NCI-H146 treated with DMSO at 0.1 percent for 48 hours (cell line): ENCODE results near the gene MAGEC3.
A peak's percentile ranks its signal among the peaks of the same experiment; 100 is the strongest.
"Not testable (repeated sequence)": the region's sequence is repeated elsewhere in the genome, so short reads cannot be mapped to it uniquely, and the experiment has no call there.

Experiments used
- DNase-seq: peaks from one replicate; lab custom pipeline; 2025; ENCODE audit not compliant: unreplicated experiment; lab: John Stamatoyannopoulos, UW

Gene MAGEC3, protein sequence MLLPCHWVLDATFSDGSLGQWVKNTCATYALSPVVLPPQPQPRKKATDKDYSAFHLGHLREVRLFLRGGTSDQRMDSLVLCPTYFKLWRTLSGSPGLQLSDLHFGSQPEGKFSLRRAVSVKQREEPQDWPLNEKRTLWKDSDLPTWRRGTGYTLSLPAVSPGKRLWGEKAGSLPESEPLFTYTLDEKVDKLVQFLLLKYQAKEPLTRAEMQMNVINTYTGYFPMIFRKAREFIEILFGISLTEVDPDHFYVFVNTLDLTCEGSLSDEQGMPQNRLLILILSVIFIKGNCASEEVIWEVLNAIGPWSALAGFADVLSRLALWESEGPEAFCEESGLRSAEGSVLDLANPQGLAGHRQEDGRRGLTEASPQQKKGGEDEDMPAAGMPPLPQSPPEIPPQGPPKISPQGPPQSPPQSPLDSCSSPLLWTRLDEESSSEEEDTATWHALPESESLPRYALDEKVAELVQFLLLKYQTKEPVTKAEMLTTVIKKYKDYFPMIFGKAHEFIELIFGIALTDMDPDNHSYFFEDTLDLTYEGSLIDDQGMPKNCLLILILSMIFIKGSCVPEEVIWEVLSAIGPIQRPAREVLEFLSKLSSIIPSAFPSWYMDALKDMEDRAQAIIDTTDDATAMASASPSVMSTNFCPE

GRCh38 chrX:141838016-141838415 is at the start of gene MAGEC3:
Gene MAGEC3 (plus strand): TSS chrX:141838316. CDS start chrX:141838316, 0 bp downstream.
- DNase-seq, result no peak

DNA sequence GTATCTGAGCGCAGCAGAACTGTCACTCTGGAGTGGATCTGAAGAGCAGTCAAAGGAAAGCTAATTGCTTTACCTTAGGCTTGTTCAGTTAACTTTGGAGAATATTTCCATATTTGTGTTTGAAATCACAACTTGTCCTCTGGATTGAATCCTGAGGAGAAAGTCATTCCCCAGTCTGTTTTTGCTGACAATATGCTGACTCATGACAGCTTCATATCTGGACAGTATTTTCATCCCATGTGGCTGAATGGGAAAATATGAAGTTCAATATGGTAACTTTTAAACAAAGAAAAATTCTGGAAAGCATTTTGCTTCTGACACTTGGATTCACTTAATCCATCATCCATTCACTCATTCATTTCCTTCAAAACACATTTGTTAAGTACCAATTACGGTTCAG is 46.3 kb upstream of the MAGEC3 start:
- DNase-seq, result no peak

GRCh38 chrX:141811438-141811837 is 26.7 kb upstream of the MAGEC3 start:
- no peak for DNase-seq

DNA sequence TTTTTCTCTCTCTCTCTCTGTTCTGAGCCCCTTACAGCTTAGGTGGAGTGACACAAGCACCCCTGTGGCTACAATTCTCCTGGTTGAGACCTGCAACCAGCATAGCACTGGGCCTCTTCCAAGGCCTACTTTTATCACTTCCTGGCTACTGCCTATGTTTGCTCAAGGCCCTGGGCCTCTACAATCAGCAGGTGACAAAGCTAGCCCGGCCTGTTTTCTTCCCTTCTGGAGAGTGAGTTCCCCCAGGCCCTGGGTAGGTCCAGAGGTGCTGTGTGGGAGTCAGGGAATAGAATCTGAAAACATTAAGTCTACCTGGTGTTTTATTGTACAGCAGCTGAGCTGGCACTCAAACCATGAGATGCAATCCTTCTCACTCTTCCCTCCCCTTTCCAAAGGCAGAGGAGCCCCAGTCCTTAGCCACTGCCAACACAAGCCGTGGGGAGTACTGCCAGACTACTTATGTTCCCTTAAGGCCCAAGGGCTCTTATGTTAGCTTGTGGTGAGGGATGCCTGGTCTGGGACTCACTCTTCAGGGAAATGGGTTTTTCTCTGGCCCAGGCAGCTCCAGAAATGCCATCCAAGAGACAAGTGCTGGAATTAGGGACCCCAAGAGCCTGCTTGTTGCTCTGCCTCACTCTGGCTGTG is 23.8 kb upstream of the MAGEC3 start:
- DNase-seq, result no peak

DNA sequence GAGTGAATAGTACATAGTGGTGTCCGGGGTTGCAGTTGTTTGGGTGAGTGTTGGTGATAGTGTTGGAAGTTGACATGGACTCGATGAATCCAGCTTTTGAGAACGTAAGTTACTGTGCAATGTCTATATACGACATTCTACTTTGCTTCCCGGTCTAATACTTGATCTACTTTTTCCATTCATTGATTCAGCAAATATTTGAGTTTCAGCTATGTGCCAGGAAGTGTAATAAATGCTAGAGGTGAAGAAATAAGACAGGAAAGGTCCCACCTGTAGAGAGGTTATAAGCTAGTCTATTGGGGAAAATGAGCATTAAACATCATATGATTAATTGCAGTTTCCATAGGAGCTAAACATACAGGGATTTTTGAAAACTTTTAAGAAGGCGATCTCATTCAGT is 22.2 kb upstream of the MAGEC3 start:
- DNase-seq, result no peak

DNA sequence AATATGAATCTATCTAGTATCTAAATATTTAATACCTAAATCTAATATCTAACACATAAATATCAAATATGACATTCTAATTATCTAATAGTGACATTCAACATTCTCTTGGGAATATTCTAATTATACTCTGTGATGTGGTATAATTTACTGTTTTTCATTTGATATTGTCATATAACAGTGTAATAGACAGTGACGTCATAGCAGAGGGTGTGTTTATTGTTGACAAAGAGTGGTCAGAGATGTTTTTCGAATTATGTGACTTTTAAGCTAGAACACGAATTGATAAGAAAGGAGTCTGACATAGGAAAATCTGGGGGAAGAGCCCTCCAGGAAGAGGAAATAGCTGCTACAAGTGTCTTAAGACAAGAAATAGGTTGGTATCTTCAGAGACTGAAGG is 5.9 kb upstream of the MAGEC3 start:
- no peak for DNase-seq

GRCh38 chrX:141839856-141840255 is 1.7 kb downstream of the MAGEC3 start:
- no peak for DNase-seq

DNA sequence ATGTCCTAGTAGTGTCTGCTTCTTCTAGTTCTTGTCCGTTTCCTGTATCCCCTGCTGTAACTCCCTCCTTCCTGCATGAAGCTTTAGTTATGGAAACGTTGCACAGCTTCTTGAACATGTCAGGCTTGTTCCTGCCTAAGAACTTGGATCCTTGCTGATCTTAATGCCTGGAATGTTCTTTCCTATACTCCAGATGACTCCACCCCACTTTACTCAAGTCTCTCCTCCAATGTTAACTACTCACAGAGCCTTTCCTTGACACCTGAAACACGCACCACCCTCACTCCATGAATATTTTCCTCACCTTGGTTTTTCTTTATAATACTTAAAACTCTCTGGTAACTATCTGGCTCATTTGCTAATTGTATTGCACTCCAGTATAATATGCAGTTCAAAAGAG is 19.4 kb downstream of the MAGEC3 start:
- no peak for DNase-seq

DNA sequence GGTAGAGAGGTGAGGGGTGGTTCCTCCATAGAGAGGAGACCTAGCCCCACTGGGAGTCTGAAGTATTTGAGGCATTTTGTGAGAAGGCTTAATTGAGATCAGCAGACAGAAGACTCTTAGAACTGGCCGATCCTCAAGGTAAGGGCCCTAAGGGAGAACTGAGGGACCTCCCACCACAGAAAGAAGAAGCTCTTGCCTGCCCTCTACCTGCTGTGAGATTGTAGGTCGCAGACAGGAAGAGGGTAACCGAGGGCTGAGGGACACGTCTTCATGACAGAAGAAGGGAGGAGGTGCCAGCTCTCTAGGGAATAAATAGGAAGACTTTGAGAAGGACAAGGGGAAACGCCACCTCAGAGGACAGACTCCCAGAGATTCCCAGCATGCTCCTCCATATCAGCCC is 41.5 kb downstream of the MAGEC3 start:
- peak; percentile 0 for DNase-seq

- not testable (repeated sequence) for DNase-seq
Measured at GRCh38 chrX:141888811-141889210, 50.7 kb downstream of the MAGEC3 start.

DNA sequence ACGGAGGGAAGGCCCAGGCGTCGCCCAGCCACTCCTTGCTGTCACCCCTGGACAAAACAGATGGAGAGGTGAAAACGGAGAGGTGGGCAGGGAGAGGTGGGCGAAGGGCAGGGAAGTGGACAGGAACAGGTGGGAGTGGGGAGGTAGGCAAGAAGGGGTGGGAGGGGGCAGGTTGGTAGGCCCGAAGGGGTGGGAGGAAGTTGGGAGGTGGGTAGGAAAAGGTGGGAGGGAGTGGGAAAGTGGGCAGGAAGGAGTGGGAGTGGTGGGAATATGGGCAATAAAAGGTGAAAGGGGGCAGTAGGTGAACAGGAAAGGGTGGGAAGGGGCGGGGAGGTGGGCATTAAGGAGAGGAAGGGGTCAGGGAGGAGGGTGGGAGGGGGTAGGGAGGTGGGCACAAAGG is 56.6 kb downstream of the MAGEC3 start:
- DNase-seq, result no peak

DNA sequence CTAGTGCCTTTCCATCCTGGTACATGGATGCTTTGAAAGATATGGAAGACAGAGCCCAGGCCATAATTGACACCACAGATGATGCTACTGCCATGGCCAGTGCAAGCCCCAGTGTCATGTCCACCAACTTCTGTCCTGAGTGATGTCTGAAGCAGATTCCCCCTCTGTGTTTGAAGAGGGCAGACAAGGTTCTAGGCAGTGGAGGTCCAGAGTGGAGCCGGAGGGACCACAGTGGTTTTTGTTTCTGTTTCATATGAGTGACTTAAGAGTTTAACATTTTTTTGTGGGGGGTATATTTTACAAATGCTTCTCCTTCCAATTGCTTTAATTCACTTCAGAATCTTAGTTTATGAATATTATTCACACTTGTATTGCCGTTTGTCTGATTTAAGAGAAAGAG is 59.6 kb downstream of the MAGEC3 start:
- DNase-seq, result no peak

DNA sequence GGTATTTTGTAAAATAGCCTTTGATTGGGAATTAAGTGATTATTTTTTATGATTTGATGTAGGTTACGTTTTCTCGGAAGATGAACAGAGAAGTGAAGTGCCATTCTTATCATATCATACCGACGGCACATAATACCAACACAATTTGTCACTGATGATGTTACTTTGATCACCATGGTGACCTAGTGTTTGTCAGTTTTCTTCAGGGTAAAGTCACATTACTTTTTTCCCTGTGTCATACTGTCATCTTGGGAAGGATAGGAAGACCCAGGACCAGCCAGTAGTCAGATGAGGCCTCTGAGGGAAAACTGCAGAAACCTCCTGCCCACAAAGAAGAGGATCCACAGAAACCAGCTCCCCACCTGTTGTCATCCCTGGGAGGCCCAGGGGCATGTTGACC is 64.2 kb downstream of the MAGEC3 start:
- DNase-seq, result no peak

- peak; percentile 63 for DNase-seq
Measured at GRCh38 chrX:141903400-141904155, 65.5 kb downstream of the MAGEC3 start, which contains the start of gene MAGEC1. Gene MAGEC1 (plus strand): TSS chrX:141903894. CDS start chrX:141905073, 1,179 bp downstream.

- peak; percentile 1 for DNase-seq
Measured at GRCh38 chrX:141904262-141904661, 66.1 kb downstream of the MAGEC3 start.

DNA sequence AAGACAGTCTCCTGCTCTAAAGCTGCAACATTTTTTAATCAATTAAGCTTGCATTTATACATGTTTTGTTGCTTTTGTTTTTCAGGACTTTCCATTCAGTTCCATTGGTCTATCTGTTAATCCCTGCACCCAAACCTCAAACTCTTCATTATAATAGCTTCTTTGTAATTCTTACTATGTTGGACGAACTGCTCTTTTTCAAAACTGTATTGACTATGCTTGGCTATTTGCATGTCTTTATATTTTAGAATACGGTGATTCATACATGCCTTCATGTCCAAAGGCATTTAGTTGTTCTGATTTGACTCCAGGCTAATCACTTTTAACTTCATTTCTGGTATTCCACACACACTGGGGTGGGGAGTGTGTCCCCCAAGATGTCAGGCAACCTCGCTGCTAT is 79.7 kb downstream of the MAGEC3 start:
- no peak for DNase-seq

DNA sequence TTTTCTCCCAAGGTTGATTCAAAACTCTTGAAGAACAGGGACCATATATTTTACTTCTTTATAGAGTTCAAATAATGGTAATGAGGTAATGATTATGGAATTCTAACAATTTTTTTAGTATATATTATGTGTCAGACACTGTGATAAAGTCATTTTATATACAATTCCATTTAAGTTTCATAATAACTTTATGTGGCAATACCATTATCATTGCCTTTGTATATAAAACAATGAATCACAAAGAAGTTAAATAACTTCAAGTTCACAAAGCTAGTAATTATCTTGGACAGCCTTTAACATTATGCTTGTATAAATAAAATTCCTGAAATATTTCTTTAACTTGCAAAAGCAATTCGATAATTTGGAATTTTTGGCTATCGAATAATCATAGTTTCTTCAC is 86.2 kb downstream of the MAGEC3 start:
- DNase-seq, result no peak

- no peak for DNase-seq
Measured at GRCh38 chrX:141928432-141928831, 90.3 kb downstream of the MAGEC3 start.

DNA sequence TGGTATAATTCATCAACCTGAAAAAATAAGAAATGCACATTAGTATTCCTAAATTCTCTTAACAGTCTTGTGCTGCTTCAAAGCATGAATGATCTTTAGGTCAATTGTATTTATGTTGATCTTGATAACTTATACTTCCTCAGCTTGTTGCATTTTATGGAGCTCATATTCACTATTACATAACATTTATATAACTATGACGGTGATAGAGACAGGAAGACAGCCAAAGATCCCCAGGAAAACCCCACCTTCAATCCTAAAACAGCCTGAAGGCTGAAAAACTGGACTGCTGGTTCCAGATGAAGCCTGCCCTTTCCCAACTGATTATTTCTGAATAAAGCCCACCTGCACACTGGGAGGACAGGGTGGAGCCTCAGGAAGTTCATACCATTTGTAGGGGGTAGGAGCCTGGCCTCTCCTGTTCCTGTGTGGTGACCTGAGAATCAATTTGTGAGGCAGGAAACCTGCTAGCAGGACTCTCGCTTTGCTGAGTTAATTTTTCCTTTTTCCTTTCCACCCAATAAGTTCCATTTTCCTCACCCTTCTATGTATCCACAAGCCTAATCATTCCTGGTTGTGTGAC is 96.0 kb downstream of the MAGEC3 start:
- DNase-seq, result no peak

GRCh38 chrX:141935645-141936044 is 97.5 kb downstream of the MAGEC3 start:
- no peak for DNase-seq

GRCh38 chrX:141936080-141936479 is 98.0 kb downstream of the MAGEC3 start:
- DNase-seq, result no peak
